ENCODE measurements around the gene PPP3R2.

Gene PPP3R2

GRCh38 chr9:101629636-101630035 lies 34.9 kb upstream of the PPP3R2 start:
- no peak for TF ChIP-seq FOXP2 (optimal IDR thresholded peaks at IDR 0.05; ENCODE audit: borderline replicate concordance, extremely low read depth, extremely low read length, insufficient read depth)
- no peak for TF ChIP-seq TAF1 (IDR thresholded peaks at IDR 0.05; ENCODE audit: borderline replicate concordance, insufficient read depth, low read length)
- no peak for TF ChIP-seq POLR2AphosphoS5 (IDR thresholded peaks at IDR 0.05; ENCODE audit: low read depth, low read length)
- TF ChIP-seq REST (IDR thresholded peaks at IDR 0.05; ENCODE audit: insufficient read depth in 1 of 2, low read depth in 2 of 2, low read length in 2 of 2), result no peak
- TF ChIP-seq SIN3A (IDR thresholded peaks at IDR 0.05; ENCODE audit: borderline replicate concordance, insufficient read depth, low read length), result no peak

- TF ChIP-seq REST (IDR thresholded peaks at IDR 0.05; ENCODE audit: insufficient read depth in 1 of 2, low read depth in 2 of 2, low read length in 2 of 2) (peak; percentile 85 to 91), FOXP2 (optimal IDR thresholded peaks at IDR 0.05; ENCODE audit: borderline replicate concordance, extremely low read depth, extremely low read length, insufficient read depth) (no peak)
Observed at GRCh38 chr9:101628173-101628572, 33.4 kb upstream of the PPP3R2 start.

GRCh38 chr9:101626295-101626694 lies 31.5 kb upstream of the PPP3R2 start:
- TF ChIP-seq POLR2AphosphoS5 (IDR thresholded peaks at IDR 0.05; ENCODE audit: low read depth, low read length) (no peak), TAF1 (IDR thresholded peaks at IDR 0.05; ENCODE audit: borderline replicate concordance, insufficient read depth, low read length) (no peak), FOXP2 (optimal IDR thresholded peaks at IDR 0.05; ENCODE audit: borderline replicate concordance, extremely low read depth, extremely low read length, insufficient read depth) (no peak), SIN3A (IDR thresholded peaks at IDR 0.05; ENCODE audit: borderline replicate concordance, insufficient read depth, low read length) (no peak), REST (IDR thresholded peaks at IDR 0.05; ENCODE audit: insufficient read depth in 1 of 2, low read depth in 2 of 2, low read length in 2 of 2) (no peak)

- TF ChIP-seq SIN3A (IDR thresholded peaks at IDR 0.05; ENCODE audit: borderline replicate concordance, insufficient read depth, low read length), result no peak
- no peak for TF ChIP-seq POLR2AphosphoS5 (IDR thresholded peaks at IDR 0.05; ENCODE audit: low read depth, low read length)
- no peak for TF ChIP-seq REST (IDR thresholded peaks at IDR 0.05; ENCODE audit: insufficient read depth in 1 of 2, low read depth in 2 of 2, low read length in 2 of 2)
- TF ChIP-seq TAF1 (IDR thresholded peaks at IDR 0.05; ENCODE audit: borderline replicate concordance, insufficient read depth, low read length), result no peak
- no peak for TF ChIP-seq FOXP2 (optimal IDR thresholded peaks at IDR 0.05; ENCODE audit: borderline replicate concordance, extremely low read depth, extremely low read length, insufficient read depth)
Observed at GRCh38 chr9:101625876-101626275, 31.1 kb upstream of the PPP3R2 start.

- TF ChIP-seq POLR2AphosphoS5 (IDR thresholded peaks at IDR 0.05; ENCODE audit: low read depth, low read length) (no peak), TAF1 (IDR thresholded peaks at IDR 0.05; ENCODE audit: borderline replicate concordance, insufficient read depth, low read length) (no peak), FOXP2 (optimal IDR thresholded peaks at IDR 0.05; ENCODE audit: borderline replicate concordance, extremely low read depth, extremely low read length, insufficient read depth) (no peak), REST (IDR thresholded peaks at IDR 0.05; ENCODE audit: insufficient read depth in 1 of 2, low read depth in 2 of 2, low read length in 2 of 2) (no peak), SIN3A (IDR thresholded peaks at IDR 0.05; ENCODE audit: borderline replicate concordance, insufficient read depth, low read length) (no peak)
Observed at GRCh38 chr9:101620452-101620851, 25.7 kb upstream of the PPP3R2 start.

All from PFSK-1 (cell line).